Astrocyte (in vitro differentiated cells and primary cell): Measurements from ENCODE around the gene OS9. TPM values are rescaled to one million over a fixed set of nuclear protein-coding genes. Genes with fewer than 3 reads are reported as not detected.
"Not testable (repeated sequence)": the region's sequence is repeated elsewhere in the genome, so short reads cannot be mapped to it uniquely, and the experiment has no call there.

Source experiments
- DNase-seq: peaks from one replicate; pipeline ENCODE4 v3.0.0-alpha.2; 2010; ENCODE audit warnings: low read depth
- FAIRE-seq: peaks from 2 replicates; lab custom pipeline; 2011; peaks lifted over from hg19 to GRCh38; lab: Jason Lieb, UNC
- H2AFZ ChIP-seq: 2 replicates; pipeline ENCODE4 v1.6.0; 2012; ENCODE audit warnings: low read depth, low read length, inconsistent platforms
- H3K27ac ChIP-seq: 2 replicates; pipeline ENCODE4 v1.5.1; 2011; ENCODE audit warnings: low read depth, low read length, inconsistent platforms
- H3K27me3 ChIP-seq: 2 replicates; pipeline ENCODE4 v1.6.0; 2011; ENCODE audit warnings: low read length, inconsistent platforms; ENCODE audit not compliant: insufficient read depth
- H3K36me3 ChIP-seq: 2 replicates; pipeline ENCODE4 v1.5.1; 2011; ENCODE audit warnings: low read length, inconsistent platforms; ENCODE audit not compliant: insufficient read depth
- H3K4me1 ChIP-seq: 2 replicates; pipeline ENCODE4 v1.5.1; 2011; ENCODE audit warnings: low read length, inconsistent platforms; ENCODE audit not compliant: insufficient read depth
- H3K4me2 ChIP-seq: 2 replicates; pipeline ENCODE4 v1.6.0; 2012; ENCODE audit warnings: low read length, inconsistent platforms
- H3K4me3 ChIP-seq: 2 replicates; pipeline ENCODE4 v1.5.1; 2011; ENCODE audit warnings: low read depth, mild to moderate bottlenecking, low read length, inconsistent platforms; ENCODE audit not compliant: insufficient read depth
- H3K79me2 ChIP-seq: 2 replicates; pipeline ENCODE4 v1.6.0; 2012; ENCODE audit warnings: mild to moderate bottlenecking, low read length, inconsistent platforms; ENCODE audit not compliant: insufficient read depth
- H3K9ac ChIP-seq: 2 replicates; pipeline ENCODE4 v1.6.0; 2012; ENCODE audit warnings: mild to moderate bottlenecking, low read length, inconsistent platforms
- H3K9me3 ChIP-seq: 2 replicates; pipeline ENCODE4 v1.5.1; 2012; ENCODE audit warnings: low read depth, mild to moderate bottlenecking, low read length, inconsistent platforms; ENCODE audit not compliant: insufficient read depth
- H4K20me1 ChIP-seq: 2 replicates; pipeline ENCODE4 v1.6.0; 2012; ENCODE audit warnings: low read length, inconsistent platforms; ENCODE audit not compliant: insufficient read depth
- H3K27ac Mint-ChIP-seq: one replicate; pipeline ENCODE4 v1.8.0; 2021; ENCODE audit warnings: mild to moderate bottlenecking, mixed read lengths; ENCODE audit not compliant: unreplicated experiment
- H3K27me3 Mint-ChIP-seq: one replicate; pipeline ENCODE4 v1.8.0; 2021; ENCODE audit warnings: low read depth, mixed read lengths; ENCODE audit not compliant: unreplicated experiment
- H3K36me3 Mint-ChIP-seq: one replicate; pipeline ENCODE4 v1.8.0; 2021; ENCODE audit warnings: low read depth, mixed read lengths; ENCODE audit not compliant: unreplicated experiment
- H3K4me1 Mint-ChIP-seq: one replicate; pipeline ENCODE4 v1.8.0; 2021; ENCODE audit warnings: low read depth, mixed read lengths; ENCODE audit not compliant: unreplicated experiment
- H3K4me3 Mint-ChIP-seq: one replicate; pipeline ENCODE4 v1.8.0; 2021; ENCODE audit warnings: mild to moderate bottlenecking, moderate library complexity, mixed read lengths; ENCODE audit not compliant: unreplicated experiment
- H3K9me3 Mint-ChIP-seq: one replicate; pipeline ENCODE4 v1.8.0; 2021; ENCODE audit warnings: mild to moderate bottlenecking, mixed read lengths; ENCODE audit not compliant: unreplicated experiment
- EZH2 ChIP-seq: IDR thresholded peaks from 2 replicates; pipeline ENCODE4 v1.6.1; 2012; ENCODE audit warnings: mild to moderate bottlenecking, low read length, inconsistent platforms; ENCODE audit not compliant: insufficient read depth
- total RNA-seq: library from RNA; stranded (reverse); gene quantifications from 2 replicates; pipeline ENCODE4 v1.2.1, GENCODE V29; 2021
- TF ChIP-seq, protein P1 (sequence below): IDR thresholded peaks from 2 replicates; pipeline ENCODE4 v1.5.1; 2011; ENCODE audit warnings: low read depth, mild to moderate bottlenecking, inconsistent platforms, low read length, moderate library complexity; ENCODE audit not compliant: insufficient read depth

Gene OS9
- total RNA-seq, 1 donor from 2014 or later = 194 TPM

DNA sequence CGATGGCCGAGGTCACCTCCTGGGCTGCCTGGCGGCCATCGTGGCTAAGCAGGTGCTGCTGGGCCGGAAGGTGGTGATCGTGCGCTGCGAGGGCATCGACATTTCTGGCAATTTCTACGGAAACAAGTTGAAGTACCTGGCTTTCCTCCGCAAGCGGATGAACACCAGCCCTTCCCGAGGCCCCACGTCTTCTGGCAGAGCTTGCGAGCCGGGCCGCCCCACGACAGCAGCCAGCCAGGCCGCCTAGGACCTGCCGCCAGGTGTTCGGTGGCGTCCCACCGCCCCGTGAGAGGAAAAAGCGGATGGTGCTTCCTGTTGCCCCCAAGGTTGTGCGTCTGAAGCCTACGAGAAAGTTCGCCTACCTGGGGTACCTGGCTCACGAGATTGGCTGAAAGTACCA, 19.2 kb upstream of the OS9 start:
- Histone ChIP-seq H3K9ac (no peak overlapping the region), H4K20me1 (no peaks in the 10 kb centered on the region), H3K4me2 (no peak overlapping the region), H3K9me3 (no peaks in the 10 kb centered on the region), H3K27ac (no peak overlapping the region), H3K36me3 (no peaks in the 10 kb centered on the region), H3K4me1 (no peaks in the 10 kb centered on the region), H3K79me2 (no peaks in the 10 kb centered on the region), H3K27me3 (peaks cover 4% of the 10 kb centered on the region), H2AFZ (no peak overlapping the region), H3K4me3 (no peak overlapping the region)
- DNase-seq (no peak), FAIRE-seq (no peak)
- no peak overlapping the region for H3K4me3 Mint-ChIP-seq
- H3K9me3 Mint-ChIP-seq = no peaks in the 10 kb centered on the region
- no peaks in the 10 kb centered on the region for H3K4me1 Mint-ChIP-seq
- TF ChIP-seq EZH2 = no peak
- TF ChIP-seq, protein P1, sequence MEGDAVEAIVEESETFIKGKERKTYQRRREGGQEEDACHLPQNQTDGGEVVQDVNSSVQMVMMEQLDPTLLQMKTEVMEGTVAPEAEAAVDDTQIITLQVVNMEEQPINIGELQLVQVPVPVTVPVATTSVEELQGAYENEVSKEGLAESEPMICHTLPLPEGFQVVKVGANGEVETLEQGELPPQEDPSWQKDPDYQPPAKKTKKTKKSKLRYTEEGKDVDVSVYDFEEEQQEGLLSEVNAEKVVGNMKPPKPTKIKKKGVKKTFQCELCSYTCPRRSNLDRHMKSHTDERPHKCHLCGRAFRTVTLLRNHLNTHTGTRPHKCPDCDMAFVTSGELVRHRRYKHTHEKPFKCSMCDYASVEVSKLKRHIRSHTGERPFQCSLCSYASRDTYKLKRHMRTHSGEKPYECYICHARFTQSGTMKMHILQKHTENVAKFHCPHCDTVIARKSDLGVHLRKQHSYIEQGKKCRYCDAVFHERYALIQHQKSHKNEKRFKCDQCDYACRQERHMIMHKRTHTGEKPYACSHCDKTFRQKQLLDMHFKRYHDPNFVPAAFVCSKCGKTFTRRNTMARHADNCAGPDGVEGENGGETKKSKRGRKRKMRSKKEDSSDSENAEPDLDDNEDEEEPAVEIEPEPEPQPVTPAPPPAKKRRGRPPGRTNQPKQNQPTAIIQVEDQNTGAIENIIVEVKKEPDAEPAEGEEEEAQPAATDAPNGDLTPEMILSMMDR = no peak
- no peaks in the 10 kb centered on the region for H3K36me3 Mint-ChIP-seq
- no peak overlapping the region for H3K27ac Mint-ChIP-seq
- H3K27me3 Mint-ChIP-seq = peaks cover 10% of the 10 kb centered on the region

DNA sequence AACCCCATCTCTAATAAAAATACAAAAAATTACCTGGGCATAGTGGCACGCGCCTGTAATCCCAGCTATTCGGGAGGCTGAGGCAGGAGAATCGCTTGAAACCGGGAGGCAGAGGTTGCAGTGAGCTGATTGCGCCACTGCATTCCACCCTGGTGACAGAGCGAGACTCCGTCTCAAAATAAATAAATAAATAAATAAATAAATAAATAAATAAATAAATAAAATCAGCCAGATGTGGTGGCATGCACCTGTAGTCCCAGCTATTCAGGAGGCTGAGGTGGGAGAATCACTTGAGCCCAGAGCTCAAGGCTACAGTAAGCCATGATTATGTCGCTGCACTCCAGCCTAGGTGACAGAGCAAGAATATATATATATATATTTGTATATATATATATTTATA, 16.0 kb upstream of the OS9 start:
- not testable (repeated sequence) for H3K9ac ChIP-seq, DNase-seq, H2AFZ ChIP-seq, H3K27ac ChIP-seq, H3K27me3 Mint-ChIP-seq, H3K27me3 ChIP-seq, H3K4me1 ChIP-seq, H3K4me1 Mint-ChIP-seq, H3K9me3 ChIP-seq, H4K20me1 ChIP-seq, H3K36me3 Mint-ChIP-seq, H3K79me2 ChIP-seq, H3K9me3 Mint-ChIP-seq, H3K4me3 Mint-ChIP-seq, H3K4me3 ChIP-seq, FAIRE-seq, H3K27ac Mint-ChIP-seq, H3K4me2 ChIP-seq, H3K36me3 ChIP-seq

DNA sequence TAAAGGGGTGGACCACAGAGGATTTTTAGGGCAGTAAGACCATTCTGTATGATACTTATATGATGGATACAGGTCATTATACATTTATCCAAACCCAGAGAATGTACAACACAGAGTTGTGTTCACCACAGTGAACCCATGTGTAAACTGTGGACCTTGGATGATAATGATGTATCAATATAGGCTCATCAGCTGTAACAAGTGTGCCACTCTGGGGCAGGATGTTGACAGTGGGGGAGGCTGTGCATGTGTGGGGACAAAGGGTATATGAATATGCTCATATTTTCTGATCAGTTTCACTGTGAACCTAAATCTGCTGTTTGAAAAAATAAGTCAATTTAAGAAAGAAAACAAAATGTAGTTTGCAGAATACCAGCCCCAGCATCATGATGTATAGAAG, 14.2 kb upstream of the OS9 start:
- H3K4me1 ChIP-seq = no peaks in the 10 kb centered on the region
- no peak overlapping the region for H3K27ac ChIP-seq
- H3K9me3 ChIP-seq = no peaks in the 10 kb centered on the region
- no peak overlapping the region for H3K4me2 ChIP-seq
- H4K20me1 ChIP-seq = no peaks in the 10 kb centered on the region
- H3K27me3 ChIP-seq = peaks cover 5% of the 10 kb centered on the region
- no peak for TF ChIP-seq EZH2
- TF ChIP-seq, protein P1 = no peak
- H3K36me3 ChIP-seq = no peaks in the 10 kb centered on the region
- H3K79me2 ChIP-seq = no peaks in the 10 kb centered on the region
- DNase-seq (no peak), FAIRE-seq (no peak)
- Mint-ChIP-seq H3K4me1 (no peaks in the 10 kb centered on the region), H3K27me3 (peaks cover 19% of the 10 kb centered on the region), H3K9me3 (peaks cover 5% of the 10 kb centered on the region), H3K36me3 (peaks cover 2% of the 10 kb centered on the region), H3K27ac (no peak overlapping the region), H3K4me3 (no peak overlapping the region)
- no peak overlapping the region for H3K4me3 ChIP-seq
- H2AFZ ChIP-seq = no peak overlapping the region
- no peak overlapping the region for H3K9ac ChIP-seq
